ENCODE data around the gene ATP9B. TPM values are rescaled to one million over a fixed set of nuclear protein-coding genes. Genes with fewer than 3 reads are reported as not detected.

Gene ATP9B
- total RNA-seq, 1 experiment from 2014 or later, result 20.9 TPM

- no peak overlapping the region for H3K14ac ChIP-seq (ENCODE audit: insufficient read depth, low read length)
- no peak for DNase-seq
- no peaks in the 10 kb centered on the region for H3K27me3 ChIP-seq (ENCODE audit: insufficient read depth, low read length)
- no peak overlapping the region for H3K9ac ChIP-seq (ENCODE audit: extremely low read depth, insufficient read length, low read length)
- no peak for TF ChIP-seq CTCF (conservative IDR thresholded peaks at IDR 0.05)
- no peak overlapping the region for H3K23ac ChIP-seq (ENCODE audit: insufficient read length, low read depth, low read length)
- Mint-ChIP-seq H3K27me3 (ENCODE audit: low read depth) (no peaks in the 10 kb centered on the region), H3K4me3 (no peak overlapping the region), H3K4me1 (no peaks in the 10 kb centered on the region), H3K36me3 (ENCODE audit: insufficient read depth in 1 of 3, low read depth in 3 of 3) (peaks cover 4 to 5% (median 5%) of the 10 kb centered on the region in 3 experiments; a peak in 6 of 7 replicates), H3K27ac (no peak overlapping the region; a peak in 1 of 7 replicates), H3K9me3 (no peaks in the 10 kb centered on the region)
- no peak overlapping the region for H3K56ac ChIP-seq (ENCODE audit: insufficient read length, low read depth, low read length)
- no peaks in the 10 kb centered on the region for H3K23me2 ChIP-seq (ENCODE audit: insufficient read length, low read depth, low read length, poor library complexity, severe bottlenecking)
- no peaks in the 10 kb centered on the region for H3K4me1 ChIP-seq (ENCODE audit: insufficient read depth, low read length)
- no peak overlapping the region for H3K18ac ChIP-seq (ENCODE audit: insufficient read length, low read depth, low read length)
- H3K4me2 ChIP-seq (ENCODE audit: insufficient read depth, insufficient read length, low read length), result no peak overlapping the region
- no peaks in the 10 kb centered on the region for H4K20me1 ChIP-seq (ENCODE audit: control insufficient read depth, insufficient read depth, insufficient read length)
- no peak overlapping the region for H2BK120ac ChIP-seq (ENCODE audit: low read depth, low read length, poor library complexity, severe bottlenecking)
- H2AFZ ChIP-seq (ENCODE audit: low read length), result no peak overlapping the region
- no peak overlapping the region for H3K27ac ChIP-seq (ENCODE audit: insufficient read length, low read depth, low read length)
- no peak overlapping the region for H2BK20ac ChIP-seq (ENCODE audit: low read depth, low read length, poor library complexity, severe bottlenecking)
- no peak overlapping the region for H2BK5ac ChIP-seq (ENCODE audit: insufficient read length, low read length)
- no peak overlapping the region for H4K8ac ChIP-seq (replicated peaks; ENCODE audit: insufficient read length, low read depth, low read length)
- H2AK5ac ChIP-seq (ENCODE audit: insufficient read length, low read length), result no peak overlapping the region
- H3K79me2 ChIP-seq (ENCODE audit: insufficient read depth, low read length), result no peaks in the 10 kb centered on the region
- no peaks in the 10 kb centered on the region for H3K9me3 ChIP-seq (ENCODE audit: control insufficient read depth, low read depth, low read length)
- no peak overlapping the region for H4K5ac ChIP-seq (ENCODE audit: insufficient read length, low read depth, low read length)
- H2BK12ac ChIP-seq (ENCODE audit: insufficient read length, low read depth, low read length), result no peak overlapping the region
- H3T11ph ChIP-seq (ENCODE audit: low read length), result no peak overlapping the region
- WGBS (ENCODE audit: extremely low coverage, insufficient read length, low lambda C conversion rate), result no CpG with 5 or more reads among the region's 10 CpGs
- no peak overlapping the region for H2BK15ac ChIP-seq (ENCODE audit: low read depth, low read length)
- H3K4ac ChIP-seq (ENCODE audit: low read depth, low read length), result no peak overlapping the region
- H3K79me1 ChIP-seq (ENCODE audit: insufficient read depth, low read depth, low read length, poor library complexity, severe bottlenecking), result no peaks in the 10 kb centered on the region
- H4K91ac ChIP-seq (ENCODE audit: insufficient read length, low read depth, low read length), result no peak overlapping the region
These were observed 149.5 kb downstream of the ATP9B start for GRCh38 chr18:79218605-79219190.
